K562 (cell line): Measurements from ENCODE around the gene ZSWIM6.

Source experiments
- BRD9 ChIP-seq: fragments of 450-650 bp; IDR thresholded peaks from 2 replicates; pipeline ENCODE4 v1.6.1; 2018; ENCODE audit warnings: low read depth; ENCODE audit not compliant: partially characterized antibody
- CBFA2T2 ChIP-seq: fragments of 450-650 bp; conservative IDR thresholded peaks from 2 replicates; pipeline ENCODE4 v1.6.1; 2017; ENCODE audit warnings: mild to moderate bottlenecking
- CTCF ChIP-seq, 3 experiments: IDR thresholded peaks in 2 of 3; conservative IDR thresholded peaks in 1 of 3; 2 replicates each; pipeline ENCODE4 v1.5.1; 2011 to 2012; ENCODE audit warnings: low read length in 3 of 3, mild to moderate bottlenecking in 3 of 3, control low read depth in 2 of 3, improper control_type of control experiment in 1 of 3, inconsistent platforms in 1 of 3, low read depth in 1 of 3, mixed read lengths in 1 of 3, moderate library complexity in 1 of 3; ENCODE audit not compliant: insufficient read depth in 2 of 3
- DPF2 ChIP-seq: fragments of 450-650 bp; IDR thresholded peaks from 2 replicates; pipeline ENCODE4 v1.6.1; 2016
- E4F1 ChIP-seq: fragments of 250-450 bp; sonication (Bioruptor Pico); IDR thresholded peaks from 2 replicates; pipeline ENCODE4 v1.5.0; 2021; ENCODE audit warnings: mild to moderate bottlenecking, borderline replicate concordance
- ELF1 ChIP-seq: fragments of 200-800 bp; sonication (Bioruptor generic); IDR thresholded peaks from 2 replicates; pipeline ENCODE4 v1.6.1; 2016; ENCODE audit warnings: missing genetic modification characterization, missing compliant biosample characterization
- FOXA1 ChIP-seq: fragments of 450-650 bp; IDR thresholded peaks from 2 replicates; pipeline ENCODE4 v1.6.1; 2016; ENCODE audit warnings: mild to moderate bottlenecking, borderline replicate concordance
- GABPB1 ChIP-seq: sonication (generic); formaldehyde crosslinking; IDR thresholded peaks from 2 replicates; pipeline ENCODE4 v1.8.0; 2022; ENCODE audit warnings: mild to moderate bottlenecking, missing genetic modification reagents
- HBP1 ChIP-seq: fragments of 450-650 bp; formaldehyde crosslinking; IDR thresholded peaks from 2 replicates; pipeline ENCODE4 v1.4.0; 2022; ENCODE audit warnings: missing genetic modification characterization
- MAX ChIP-seq: sonication (generic); formaldehyde crosslinking; IDR thresholded peaks from 2 replicates; pipeline ENCODE4 v1.9.0; 2022; ENCODE audit warnings: mild to moderate bottlenecking, missing genetic modification reagents
- NEUROD1 ChIP-seq: fragments of 150-350 bp; IDR thresholded peaks from 2 replicates; pipeline ENCODE4 v1.6.1; 2014; ENCODE audit warnings: borderline replicate concordance, low read length, low read depth; ENCODE audit not compliant: partially characterized antibody
- RAD21 ChIP-seq, 2 experiments: fragments of 250-450 bp in 1 of 2; fragments of 450-650 bp in 1 of 2; sonication (Bioruptor Pico) in 1 of 2; formaldehyde crosslinking in 1 of 2; IDR thresholded peaks in 1 of 2; conservative IDR thresholded peaks in 1 of 2; 2 replicates each; pipeline versions ENCODE4 v1.4.0 to v1.8.0; 2020 to 2022; ENCODE audit warnings: mild to moderate bottlenecking in 2 of 2, moderate library complexity in 1 of 2
- TCF15 ChIP-seq: fragments of 250-450 bp; sonication (Bioruptor Pico); IDR thresholded peaks from 2 replicates; pipeline ENCODE4 v1.8.0; 2022; ENCODE audit warnings: moderate library complexity, mild to moderate bottlenecking, inconsistent platforms
- ZNF76 ChIP-seq: fragments of 250-450 bp; sonication (Bioruptor Pico); IDR thresholded peaks from 2 replicates; pipeline ENCODE4 v1.4.0; 2020; ENCODE audit warnings: mild to moderate bottlenecking, moderate library complexity, borderline replicate concordance

GRCh38 chr5:61306531-61307131, 25.4 kb upstream of the ZSWIM6 start:
- no peak for TF ChIP-seq HBP1 (CRISPR knock-in tag)
- no peak for TF ChIP-seq E4F1
- no peak for TF ChIP-seq CBFA2T2
- TF ChIP-seq TCF15 (CRISPR knock-in tag), result no peak
- no peak for TF ChIP-seq MAX (CRISPR knock-in tag)
- TF ChIP-seq DPF2, result no peak
- TF ChIP-seq NEUROD1, result no peak
- no peak for TF ChIP-seq ZNF76 (CRISPR knock-in tag)
- no peak for TF ChIP-seq RAD21 (CRISPR knock-in tag; conservative IDR thresholded peaks at IDR 0.05 in 1 of 2, IDR thresholded peaks at IDR 0.05 in 1 of 2)
- TF ChIP-seq FOXA1, result no peak
- no peak for TF ChIP-seq BRD9
- no peak for TF ChIP-seq GABPB1 (CRISPR knock-in tag)
- TF ChIP-seq ELF1 (tag), result no peak
- no peak for TF ChIP-seq CTCF (IDR thresholded peaks at IDR 0.05 in 2 of 3, conservative IDR thresholded peaks at IDR 0.05 in 1 of 3; ENCODE audit: insufficient read depth in 2 of 3, low read depth in 1 of 3, low read length in 3 of 3)
